HG03045 (cell line): ENCODE measurements around the gene CRYGS.
"Not testable (repeated sequence)": the region's sequence is repeated elsewhere in the genome, so short reads cannot be mapped to it uniquely, and the experiment has no call there.

Experiments
- ATAC-seq: cut with Tn5 transposase; IDR thresholded peaks from one replicate; pipeline ENCODE4 v1.9.1; 2021; ENCODE audit warnings: mild to moderate bottlenecking, moderate library complexity; ENCODE audit not compliant: unreplicated experiment

CRYGS gene

GRCh38 chr3:186520431-186520830 is 23.7 kb downstream of the CRYGS start:
- no peak for ATAC-seq

- no peak for ATAC-seq
Observed at GRCh38 chr3:186519021-186519658, 25.0 kb downstream of the CRYGS start.

- no peak for ATAC-seq
Observed at GRCh38 chr3:186517218-186517617, 27.0 kb downstream of the CRYGS start.

GRCh38 chr3:186516646-186517045 is 27.5 kb downstream of the CRYGS start:
- no peak for ATAC-seq

GRCh38 chr3:186515125-186515524 is 29.1 kb downstream of the CRYGS start:
- no peak for ATAC-seq

- ATAC-seq: no peak
Observed at GRCh38 chr3:186514296-186515002, 29.7 kb downstream of the CRYGS start.

- no peak for ATAC-seq
Observed at GRCh38 chr3:186513386-186513785, 30.8 kb downstream of the CRYGS start.

- no peak for ATAC-seq
Observed at GRCh38 chr3:186512570-186513302, 31.4 kb downstream of the CRYGS start.

- ATAC-seq: no peak
Observed at GRCh38 chr3:186511702-186512101, 32.5 kb downstream of the CRYGS start.

GRCh38 chr3:186511245-186511644 is 32.9 kb downstream of the CRYGS start:
- ATAC-seq: peak; percentile 70

GRCh38 chr3:186510374-186511079 is 33.7 kb downstream of the CRYGS start:
- no peak for ATAC-seq

GRCh38 chr3:186509423-186509822 is 34.8 kb downstream of the CRYGS start:
- no peak for ATAC-seq

- ATAC-seq: no peak
Observed at GRCh38 chr3:186506857-186507256, 37.3 kb downstream of the CRYGS start.

GRCh38 chr3:186506191-186506739 is 37.9 kb downstream of the CRYGS start:
- no peak for ATAC-seq

GRCh38 chr3:186502966-186503712 is 41.0 kb downstream of the CRYGS start:
- no peak for ATAC-seq

- no peak for ATAC-seq
Observed at GRCh38 chr3:186502138-186502948, 41.8 kb downstream of the CRYGS start.

GRCh38 chr3:186499949-186500348 is 44.2 kb downstream of the CRYGS start:
- not testable (repeated sequence) for ATAC-seq

- ATAC-seq: not testable (repeated sequence)
Observed at GRCh38 chr3:186498022-186498421, 46.2 kb downstream of the CRYGS start.

- ATAC-seq: no peak
Observed at GRCh38 chr3:186497608-186498007, 46.6 kb downstream of the CRYGS start.
